ENCODE measurements around the gene NKX1-2.

NKX1-2 gene

GRCh38 chr10:124450012-124450782 lies at the start of gene NKX1-2:
TSS of gene NKX1-2 (minus strand) at chr10:124450035. CDS start at chr10:124449943, 92 bp downstream.
- DNase-seq (ENCODE audit: low spot score), result no peak

GRCh38 chr10:124498056-124498455 lies 48.2 kb upstream of the NKX1-2 start:
- no peak for DNase-seq (ENCODE audit: low spot score)

- no peak for DNase-seq (ENCODE audit: low spot score)
Measured at GRCh38 chr10:124497196-124497881, 47.5 kb upstream of the NKX1-2 start.

GRCh38 chr10:124496620-124497019 lies 46.8 kb upstream of the NKX1-2 start:
- DNase-seq (ENCODE audit: low spot score), result no peak

- no peak for DNase-seq (ENCODE audit: low spot score)
Measured at GRCh38 chr10:124496150-124496549, 46.3 kb upstream of the NKX1-2 start.

GRCh38 chr10:124495725-124496124 lies 45.9 kb upstream of the NKX1-2 start:
- DNase-seq (ENCODE audit: low spot score), result no peak

- no peak for DNase-seq (ENCODE audit: low spot score)
Measured at GRCh38 chr10:124495162-124495561, 45.3 kb upstream of the NKX1-2 start.

GRCh38 chr10:124494046-124494807 lies 44.4 kb upstream of the NKX1-2 start:
- DNase-seq (ENCODE audit: low spot score), result no peak

GRCh38 chr10:124493214-124493882 lies 43.5 kb upstream of the NKX1-2 start:
- no peak for DNase-seq (ENCODE audit: low spot score)

- DNase-seq (ENCODE audit: low spot score), result no peak
Measured at GRCh38 chr10:124492266-124492665, 42.4 kb upstream of the NKX1-2 start.

- DNase-seq (ENCODE audit: low spot score), result no peak
Measured at GRCh38 chr10:124491105-124491504, 41.3 kb upstream of the NKX1-2 start.

GRCh38 chr10:124486635-124487034 lies 36.8 kb upstream of the NKX1-2 start:
- peak; percentile 75 for DNase-seq (ENCODE audit: low spot score)

- DNase-seq (ENCODE audit: low spot score), result no peak
Measured at GRCh38 chr10:124484661-124485060, 34.8 kb upstream of the NKX1-2 start.

GRCh38 chr10:124484031-124484430 lies 34.2 kb upstream of the NKX1-2 start:
- no peak for DNase-seq (ENCODE audit: low spot score)

GRCh38 chr10:124482876-124483275 lies 33.0 kb upstream of the NKX1-2 start:
- DNase-seq (ENCODE audit: low spot score), result no peak

- DNase-seq (ENCODE audit: low spot score), result no peak
Measured at GRCh38 chr10:124482236-124482800, 32.5 kb upstream of the NKX1-2 start.

GRCh38 chr10:124481717-124482116 lies 31.9 kb upstream of the NKX1-2 start:
- no peak for DNase-seq (ENCODE audit: low spot score)

- DNase-seq (ENCODE audit: low spot score), result no peak
Measured at GRCh38 chr10:124480860-124481259, 31.0 kb upstream of the NKX1-2 start.

- no peak for DNase-seq (ENCODE audit: low spot score)
Measured at GRCh38 chr10:124478515-124478914, 28.7 kb upstream of the NKX1-2 start.

GRCh38 chr10:124477614-124478363 lies 28.0 kb upstream of the NKX1-2 start:
- DNase-seq (ENCODE audit: low spot score), result no peak

All from hematopoietic multipotent progenitor cell treated with erythropoietin and hydrocortisone succinate and interleukin-3 and kit ligand, for 15 days (in vitro differentiated cells).